IPS DF 6.9 (cell line): ENCODE data around the gene GSTO1.

ENCODE experiments used
- DNase-seq: peaks from one replicate; pipeline ENCODE4 v3.0.0-alpha.2; 2013; ENCODE audit warnings: low read depth, low spot score
- H3K27ac ChIP-seq: one replicate; pipeline ENCODE4 v1.5.1; 2013; ENCODE audit warnings: low read length, control low read depth
- H3K27me3 ChIP-seq: 2 replicates; pipeline ENCODE4 v1.6.1; 2013; ENCODE audit warnings: mild to moderate bottlenecking, low read length; ENCODE audit not compliant: control insufficient read depth, insufficient read depth
- H3K36me3 ChIP-seq: 2 replicates; pipeline ENCODE4 v1.6.1; 2013; ENCODE audit warnings: low read length; ENCODE audit not compliant: control insufficient read depth, insufficient read depth
- H3K4me1 ChIP-seq: 2 replicates; pipeline ENCODE4 v1.6.1; 2013; ENCODE audit warnings: low read length; ENCODE audit not compliant: control insufficient read depth, insufficient read depth
- H3K4me3 ChIP-seq: 2 replicates; pipeline ENCODE4 v1.5.1; 2013; ENCODE audit warnings: mild to moderate bottlenecking, low read length
- H3K9me3 ChIP-seq: 2 replicates; pipeline ENCODE4 v1.6.1; 2013; ENCODE audit warnings: low read length, inconsistent platforms; ENCODE audit not compliant: control insufficient read depth, insufficient read depth
- WGBS: extraction: QIAGEN DNeasy Blood & Tissue Kit; methylation state at CpG from one replicate; pipeline ENCODE4 v1.1.7; 2013; ENCODE audit warnings: mixed read lengths, missing lambda C conversion rate; ENCODE audit not compliant: insufficient read length, insufficient coverage; 5-methylcytosine and 5-hydroxymethylcytosine counted together

Gene GSTO1

GRCh38 chr10:104316321-104317099, 61.8 kb downstream of the GSTO1 start:
- no peak for DNase-seq
- Histone ChIP-seq H3K27ac (no peak overlapping the region), H3K36me3 (peaks cover 26% of the 10 kb centered on the region), H3K27me3 (no peaks in the 10 kb centered on the region), H3K4me3 (no peak overlapping the region), H3K9me3 (no peaks in the 10 kb centered on the region), H3K4me1 (peaks cover 5% of the 10 kb centered on the region)
- no CpG with 5 or more reads among the region's 9 CpGs for WGBS
